Fibroblast of lung (primary cell): ENCODE measurements around the gene SPTBN5.

ENCODE experiments used
- EZH2 ChIP-seq: IDR thresholded peaks from 2 replicates; pipeline ENCODE4 v1.5.1; 2012; ENCODE audit warnings: low read length, control low read depth, mild to moderate bottlenecking; ENCODE audit errors: missing control alignments
- TF ChIP-seq, protein P1 (sequence below), 2 donors: IDR thresholded peaks in 1 of 2; conservative IDR thresholded peaks in 1 of 2; 1 replicate in 1 of 2; 2 replicates in 1 of 2; pipeline ENCODE4 v1.5.1; 2011 to 2012; ENCODE audit warnings: low read length in 2 of 2, control low read depth in 1 of 2, inconsistent platforms in 1 of 2, low read depth in 1 of 2, mild to moderate bottlenecking in 1 of 2

GRCh38 chr15:41856716-41857115 is 37.1 kb downstream of the SPTBN5 start:
- TF ChIP-seq, protein P1, sequence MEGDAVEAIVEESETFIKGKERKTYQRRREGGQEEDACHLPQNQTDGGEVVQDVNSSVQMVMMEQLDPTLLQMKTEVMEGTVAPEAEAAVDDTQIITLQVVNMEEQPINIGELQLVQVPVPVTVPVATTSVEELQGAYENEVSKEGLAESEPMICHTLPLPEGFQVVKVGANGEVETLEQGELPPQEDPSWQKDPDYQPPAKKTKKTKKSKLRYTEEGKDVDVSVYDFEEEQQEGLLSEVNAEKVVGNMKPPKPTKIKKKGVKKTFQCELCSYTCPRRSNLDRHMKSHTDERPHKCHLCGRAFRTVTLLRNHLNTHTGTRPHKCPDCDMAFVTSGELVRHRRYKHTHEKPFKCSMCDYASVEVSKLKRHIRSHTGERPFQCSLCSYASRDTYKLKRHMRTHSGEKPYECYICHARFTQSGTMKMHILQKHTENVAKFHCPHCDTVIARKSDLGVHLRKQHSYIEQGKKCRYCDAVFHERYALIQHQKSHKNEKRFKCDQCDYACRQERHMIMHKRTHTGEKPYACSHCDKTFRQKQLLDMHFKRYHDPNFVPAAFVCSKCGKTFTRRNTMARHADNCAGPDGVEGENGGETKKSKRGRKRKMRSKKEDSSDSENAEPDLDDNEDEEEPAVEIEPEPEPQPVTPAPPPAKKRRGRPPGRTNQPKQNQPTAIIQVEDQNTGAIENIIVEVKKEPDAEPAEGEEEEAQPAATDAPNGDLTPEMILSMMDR (conservative IDR thresholded peaks at IDR 0.05 in 1 of 2, IDR thresholded peaks at IDR 0.05 in 1 of 2; ENCODE audit: low read depth in 1 of 2, low read length in 2 of 2): no peak
- TF ChIP-seq EZH2: no peak
